Activated naive CD8-positive, alpha-beta T cell treated with anti-CD3 and anti-CD28 coated beads, Interleukin-2, amount 50 U/mL, for 16 hours (primary cell): ENCODE data around the gene HOXD8.

Experiments
- DNase-seq: peaks from one replicate; pipeline ENCODE4 v3.0.0-alpha.2; 2020; ENCODE audit warnings: low read depth, low spot score

HOXD8 gene

DNA sequence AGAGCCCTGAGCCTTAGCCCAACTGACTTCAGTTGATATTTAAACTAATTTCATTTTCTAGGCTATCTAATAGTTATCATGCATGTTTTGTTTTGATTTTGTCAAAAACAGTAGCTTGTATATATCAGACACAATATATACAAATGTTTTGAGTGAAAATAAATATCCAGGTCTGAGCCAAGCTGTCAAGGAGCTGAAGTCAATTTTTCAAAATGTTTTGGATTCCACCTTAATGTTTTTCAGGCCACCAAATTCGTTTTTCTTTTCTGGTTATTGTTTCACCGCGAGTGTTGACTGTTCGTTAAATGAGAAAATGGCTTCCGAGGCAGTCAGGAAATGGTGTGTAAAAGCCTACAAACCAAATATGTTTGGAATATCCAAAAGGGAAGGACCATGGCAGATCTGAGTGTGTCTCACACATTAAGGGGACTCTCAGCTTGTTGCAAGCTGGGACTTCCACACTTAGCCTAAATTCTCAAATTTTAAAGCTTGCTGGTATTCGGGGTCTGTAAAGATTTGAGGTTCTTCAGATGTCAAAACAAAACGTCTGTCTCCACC, 27.1 kb upstream of the HOXD8 start:
- DNase-seq: no peak

DNA sequence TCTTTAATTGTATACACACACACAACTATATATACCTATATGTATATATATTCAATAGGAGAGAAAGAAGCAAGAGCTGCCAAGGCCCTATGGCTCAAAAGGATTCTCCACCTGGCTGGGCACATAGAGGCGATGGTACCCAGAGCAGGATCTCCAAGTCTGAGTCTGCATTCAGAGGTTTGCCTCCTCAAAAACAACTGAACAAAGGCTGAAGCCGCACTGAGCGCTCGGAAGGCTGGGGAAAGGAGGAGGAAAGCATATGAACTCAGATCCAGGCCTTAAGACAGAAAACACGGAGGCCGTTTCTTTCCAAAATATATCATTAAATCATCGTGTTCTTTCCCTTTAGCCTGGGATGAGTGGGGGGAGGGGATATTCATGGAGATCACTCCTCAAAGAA, 26.3 kb upstream of the HOXD8 start:
- no peak for DNase-seq

DNA sequence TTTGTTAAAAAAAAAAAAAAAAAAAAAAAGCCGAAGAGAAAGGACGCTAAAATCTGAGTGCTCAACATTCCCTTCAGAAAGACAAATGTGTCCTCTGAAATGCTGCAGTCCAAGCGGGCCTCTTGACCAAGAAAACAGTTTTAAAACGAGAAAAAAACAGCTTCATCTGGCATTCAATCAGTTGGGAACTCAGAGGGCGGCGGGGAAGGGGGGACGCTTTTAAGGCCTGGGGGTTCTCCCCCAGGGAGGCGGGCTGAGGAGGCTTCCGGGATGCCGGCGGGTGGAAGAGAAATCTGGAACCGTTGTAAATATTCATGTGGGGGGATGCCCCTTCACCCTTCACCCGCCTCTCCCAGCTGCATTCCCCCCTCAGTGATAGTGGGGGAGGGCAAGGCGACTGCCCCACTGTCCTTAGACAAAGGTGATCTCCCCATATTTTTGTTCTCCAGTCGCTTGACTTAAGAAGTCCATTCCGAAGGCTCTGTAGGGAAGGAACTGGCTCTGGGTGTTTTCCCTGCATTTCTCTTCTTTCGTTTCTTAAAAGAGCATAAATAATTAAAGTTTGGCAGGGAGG, 25.7 kb upstream of the HOXD8 start:
- no peak for DNase-seq

DNA sequence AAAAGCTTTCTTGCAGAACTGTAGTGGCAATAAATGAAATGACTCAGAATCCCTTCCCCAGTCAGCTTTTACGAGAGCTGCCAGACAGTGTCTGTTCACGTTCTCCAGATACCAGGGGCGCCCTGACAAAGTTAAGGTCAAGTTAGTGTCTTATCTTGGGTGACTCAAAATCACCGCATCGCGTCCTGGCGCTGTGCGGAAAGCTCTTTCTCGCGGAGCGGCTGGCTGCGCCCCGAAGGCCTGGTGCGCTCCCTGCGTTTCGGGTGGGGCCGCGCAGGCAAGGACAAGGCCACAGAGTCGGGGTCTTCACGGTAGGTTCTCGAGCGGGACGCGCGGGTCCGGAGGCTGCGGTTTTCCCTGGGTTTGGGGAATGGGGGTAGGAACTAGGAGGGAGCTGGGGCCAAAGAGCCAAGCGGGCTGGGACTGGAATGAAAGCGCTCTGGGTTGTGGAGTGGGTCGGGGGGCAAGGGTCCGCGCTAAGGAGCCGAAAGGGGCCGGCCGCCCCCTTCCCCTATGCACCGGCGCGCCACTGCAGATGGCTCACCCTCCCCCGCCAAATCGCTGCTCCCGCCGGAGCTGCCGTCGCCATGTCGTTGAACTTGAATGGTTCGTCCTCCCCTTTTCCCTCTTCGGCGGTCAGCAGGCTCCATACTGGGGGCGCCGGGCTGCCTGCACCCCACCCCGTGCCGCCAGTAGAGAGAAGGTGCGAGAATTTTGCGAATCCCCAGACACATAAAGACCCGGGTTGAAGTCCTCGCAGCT, 25.0 kb upstream of the HOXD8 start:
- no peak for DNase-seq

DNA sequence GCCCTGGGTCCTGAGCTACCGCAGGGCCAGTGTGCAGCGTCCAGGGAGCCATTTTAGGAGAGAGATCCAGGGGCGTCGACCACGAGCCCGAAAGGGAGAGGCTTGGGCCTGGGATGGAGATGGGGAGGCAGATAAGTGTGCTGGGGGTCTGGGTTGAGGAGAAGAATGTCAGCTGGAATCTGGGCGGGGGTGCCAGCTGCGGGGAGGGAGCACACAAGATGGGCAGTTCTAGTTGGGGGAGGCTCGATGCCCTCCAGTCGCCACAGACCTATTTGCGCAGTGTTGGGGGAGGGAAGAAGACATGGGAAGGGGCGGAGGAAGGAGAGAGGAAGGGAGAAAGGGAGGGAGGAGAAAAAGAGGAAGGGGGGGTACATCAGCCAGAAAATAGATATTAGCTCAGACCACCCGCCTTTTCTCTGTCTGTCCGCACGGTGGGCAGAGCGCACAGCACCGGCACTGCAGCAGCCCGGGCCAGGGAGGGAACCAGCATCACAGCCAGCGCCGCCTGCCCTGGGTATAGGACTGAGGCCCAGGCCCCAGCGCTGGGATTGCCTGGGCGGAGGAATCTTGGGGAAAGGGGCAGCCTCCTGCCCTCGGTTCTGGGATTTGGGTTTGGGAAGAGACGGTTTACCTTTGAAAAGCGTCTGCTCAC, 24.3 kb upstream of the HOXD8 start:
- DNase-seq: no peak

DNA sequence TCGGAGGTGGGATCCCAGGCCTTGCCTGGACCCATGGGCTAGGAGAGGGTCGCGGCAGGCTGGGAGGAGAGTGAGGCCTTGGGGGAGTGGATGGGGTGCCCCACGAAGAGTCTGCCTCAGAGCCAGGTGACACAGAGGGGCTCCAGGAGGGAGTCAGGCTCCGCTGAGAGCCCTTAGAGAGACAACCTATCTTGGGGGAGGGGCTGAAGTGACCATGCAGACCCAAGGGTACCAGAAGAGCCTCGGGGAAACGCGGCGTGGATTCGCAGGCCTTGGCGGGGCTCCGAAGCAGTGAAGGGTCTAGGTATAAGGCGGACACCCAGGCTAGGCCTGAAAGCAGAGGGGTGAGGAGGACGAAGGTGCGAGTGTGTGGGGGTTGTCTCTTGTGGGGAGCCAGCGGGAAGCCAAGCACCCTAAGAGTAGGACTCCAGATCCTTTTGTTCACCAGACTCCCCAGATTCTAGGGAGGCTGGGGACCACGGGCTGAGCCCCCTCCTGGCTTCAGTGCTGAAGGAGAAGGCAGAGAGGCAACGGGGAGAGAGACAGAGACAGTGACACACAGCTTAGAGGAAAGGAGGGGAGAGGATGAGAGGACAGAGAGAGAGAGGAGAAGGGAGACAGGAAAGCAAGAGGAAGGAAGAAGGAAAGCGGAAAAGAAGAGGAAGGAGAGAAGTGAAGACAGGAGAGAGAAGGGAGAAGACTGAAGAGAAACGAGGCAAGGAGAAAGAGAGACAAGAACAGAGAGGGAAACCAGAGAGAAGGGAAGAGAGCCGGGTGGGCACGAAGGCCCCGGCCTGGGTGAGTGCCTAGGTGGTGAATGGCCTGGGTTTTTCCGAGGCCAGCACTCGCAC, 23.6 kb upstream of the HOXD8 start:
- no peak for DNase-seq

DNA sequence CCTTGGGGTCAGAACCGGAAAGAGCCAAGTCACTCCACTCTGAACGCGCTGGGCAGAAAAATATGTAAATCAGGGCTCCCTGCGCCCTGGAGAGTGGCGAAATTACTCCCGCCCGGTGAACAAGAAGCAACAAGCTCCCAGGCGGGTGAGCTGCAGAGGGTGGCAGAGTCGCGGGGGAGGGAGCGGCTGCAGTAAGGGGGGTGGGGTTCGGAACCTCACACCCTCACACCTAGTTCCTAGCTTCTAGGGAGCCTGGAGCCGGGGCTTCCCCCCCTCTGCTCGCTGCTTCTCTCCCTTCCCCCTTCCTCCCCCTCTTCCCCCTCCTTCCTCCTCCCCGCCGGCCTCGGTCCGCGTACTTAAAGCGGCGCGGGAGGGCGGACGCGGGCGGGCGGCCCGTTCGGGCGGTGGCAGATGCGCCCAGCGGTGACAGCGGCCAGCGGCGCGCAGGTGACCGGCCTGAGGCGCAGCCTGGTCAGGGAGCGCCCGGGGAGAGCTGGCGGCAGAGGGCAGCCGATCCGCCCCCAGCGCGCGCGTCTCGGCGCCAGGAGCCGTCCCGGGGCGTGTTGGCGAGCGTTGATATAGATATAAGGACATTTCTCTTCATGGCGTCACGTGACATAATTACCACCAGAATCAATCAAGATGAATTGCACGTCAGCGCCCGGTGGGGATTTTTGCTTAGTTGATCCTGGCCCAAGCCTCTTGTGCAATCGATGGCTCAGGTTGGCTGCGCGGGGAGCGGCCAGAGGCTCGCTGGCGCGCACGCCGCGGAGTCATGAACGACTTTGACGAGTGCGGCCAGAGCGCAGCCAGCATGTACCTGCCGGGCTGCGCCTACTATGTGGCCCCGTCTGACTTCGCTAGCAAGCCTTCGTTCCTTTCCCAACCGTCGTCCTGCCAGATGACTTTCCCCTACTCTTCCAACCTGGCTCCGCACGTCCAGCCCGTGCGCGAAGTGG, 22.6 kb upstream of the HOXD8 start, which contains the start of gene HOXD11:
HOXD11 (plus strand) TSS at position 700 of the 959 bp plus-strand sequence; CDS start at position 776, 76 bp downstream.
- DNase-seq: no peak

DNA sequence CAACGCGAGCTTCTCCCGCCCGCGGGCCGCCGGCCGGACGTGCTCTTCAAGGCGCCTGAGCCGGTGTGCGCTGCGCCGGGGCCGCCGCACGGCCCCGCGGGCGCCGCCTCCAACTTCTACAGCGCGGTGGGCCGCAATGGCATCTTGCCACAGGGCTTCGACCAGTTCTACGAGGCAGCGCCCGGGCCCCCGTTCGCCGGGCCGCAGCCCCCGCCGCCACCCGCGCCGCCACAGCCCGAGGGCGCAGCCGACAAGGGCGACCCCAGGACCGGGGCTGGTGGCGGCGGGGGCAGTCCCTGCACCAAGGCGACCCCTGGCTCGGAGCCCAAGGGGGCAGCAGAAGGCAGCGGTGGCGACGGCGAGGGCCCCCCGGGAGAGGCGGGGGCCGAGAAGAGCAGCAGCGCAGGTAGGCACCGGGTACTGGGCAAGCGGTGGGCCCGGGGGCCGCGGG, 21.7 kb upstream of the HOXD8 start:
- no peak for DNase-seq

DNA sequence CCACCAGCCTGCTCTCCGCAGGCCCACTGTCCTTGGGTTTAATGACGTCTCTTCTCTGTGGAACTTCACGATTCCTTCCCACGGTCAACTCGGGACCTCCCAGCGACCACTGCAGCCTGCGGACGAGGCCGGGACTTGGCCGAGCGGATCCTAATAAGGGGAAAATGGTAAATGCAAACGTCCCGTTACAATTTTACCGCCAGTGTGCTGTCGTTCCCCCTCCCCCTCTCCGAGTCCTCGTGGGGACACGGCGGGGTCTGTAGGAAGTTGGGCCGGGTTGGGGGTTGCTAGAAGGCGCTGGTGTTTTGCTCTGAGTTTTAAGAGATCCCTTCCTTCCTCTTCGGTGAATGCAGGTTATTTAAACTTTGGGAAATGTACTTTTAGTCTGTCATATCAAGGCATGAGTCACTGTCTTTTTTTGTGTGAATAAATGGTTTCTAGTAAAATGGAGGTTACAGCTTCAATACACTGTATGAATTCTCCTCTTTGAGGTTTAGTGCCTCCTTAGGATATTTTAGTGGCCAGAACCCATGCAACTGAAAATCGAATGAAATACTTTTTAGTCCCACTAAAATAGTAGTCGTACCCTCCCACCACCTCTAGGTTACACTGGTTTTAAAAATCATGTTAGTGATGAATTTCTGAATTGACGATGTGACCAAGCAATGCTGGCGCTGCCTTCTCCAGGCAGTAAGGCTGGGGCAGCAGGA, 20.2 kb upstream of the HOXD8 start:
- DNase-seq: no peak

DNA sequence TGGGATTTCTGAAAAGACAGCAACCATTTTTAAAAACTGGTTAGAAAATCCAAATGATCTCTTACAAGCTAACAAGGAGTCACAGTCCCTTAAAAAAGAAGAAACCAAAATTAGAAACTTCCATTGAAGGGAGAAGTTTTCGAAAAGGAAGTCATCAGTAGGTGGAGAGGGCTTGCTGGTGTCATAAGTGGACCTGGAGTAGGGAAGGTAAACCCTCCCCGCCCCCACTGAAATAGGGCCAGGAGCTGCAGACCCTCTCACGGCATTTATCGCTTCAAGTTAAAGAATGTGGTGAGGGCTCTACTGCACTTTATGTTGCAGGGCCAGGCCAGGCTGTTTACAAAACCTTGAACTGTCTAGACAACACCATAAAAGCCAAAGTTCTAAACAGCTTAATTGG, 19.6 kb upstream of the HOXD8 start:
- no peak for DNase-seq

DNA sequence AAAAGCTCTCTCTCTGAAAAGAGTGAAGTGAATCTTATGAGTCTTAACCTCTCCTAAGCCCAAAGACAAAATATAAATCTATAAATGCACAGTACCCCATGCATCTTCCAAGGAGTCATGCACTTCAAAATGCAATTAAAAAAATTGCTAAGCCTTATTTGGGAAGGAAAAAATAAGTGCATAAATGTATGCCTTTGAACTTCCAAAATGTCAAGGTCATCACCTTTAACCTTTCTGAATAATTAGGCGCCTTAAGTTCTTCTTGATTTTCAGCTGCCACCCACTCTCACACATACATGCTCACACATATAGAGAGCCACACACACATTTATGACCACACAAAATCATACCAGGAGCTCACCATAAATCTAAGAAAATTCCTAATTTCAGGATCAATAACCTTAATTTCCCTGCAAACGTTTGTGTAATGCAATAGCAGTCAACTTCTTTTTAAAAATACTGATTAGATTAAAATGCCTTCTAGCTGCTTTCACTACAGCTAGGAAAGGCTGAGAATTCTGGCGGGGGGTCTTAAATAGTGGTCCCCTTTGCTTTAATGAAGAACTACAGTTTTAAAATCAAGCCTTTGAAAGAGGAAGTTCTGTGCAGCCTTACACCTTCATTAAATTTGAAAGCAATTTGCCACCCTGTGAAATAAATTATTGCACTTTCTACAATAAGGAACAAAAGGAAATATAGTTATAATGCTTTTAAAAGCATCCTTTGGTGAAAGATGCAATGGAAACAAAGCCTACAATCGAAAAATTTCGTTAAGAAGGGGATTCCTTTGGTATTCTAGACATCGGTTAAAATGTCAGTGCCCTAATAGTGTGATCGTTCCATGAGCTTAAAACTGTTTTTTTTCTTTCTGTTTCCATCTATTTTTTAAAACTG, 18.8 kb upstream of the HOXD8 start:
- no peak for DNase-seq

DNA sequence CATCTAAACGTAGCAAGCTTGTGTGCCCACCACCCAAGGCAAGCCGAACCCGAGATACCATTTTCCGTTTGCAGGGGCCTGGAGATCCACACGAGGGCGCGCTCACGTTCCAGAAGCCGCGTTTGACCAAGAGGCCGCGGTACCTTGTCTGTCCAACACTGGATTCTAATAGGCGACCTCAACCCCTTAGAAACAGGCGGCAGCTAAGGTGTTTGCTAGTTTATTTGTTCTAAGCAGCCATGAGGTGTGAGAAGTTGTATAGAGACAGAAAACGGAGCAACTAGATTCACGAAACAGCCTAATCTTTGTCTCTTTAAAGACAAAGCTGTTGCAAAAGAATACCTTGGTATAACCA, 18.2 kb upstream of the HOXD8 start:
- DNase-seq: no peak

DNA sequence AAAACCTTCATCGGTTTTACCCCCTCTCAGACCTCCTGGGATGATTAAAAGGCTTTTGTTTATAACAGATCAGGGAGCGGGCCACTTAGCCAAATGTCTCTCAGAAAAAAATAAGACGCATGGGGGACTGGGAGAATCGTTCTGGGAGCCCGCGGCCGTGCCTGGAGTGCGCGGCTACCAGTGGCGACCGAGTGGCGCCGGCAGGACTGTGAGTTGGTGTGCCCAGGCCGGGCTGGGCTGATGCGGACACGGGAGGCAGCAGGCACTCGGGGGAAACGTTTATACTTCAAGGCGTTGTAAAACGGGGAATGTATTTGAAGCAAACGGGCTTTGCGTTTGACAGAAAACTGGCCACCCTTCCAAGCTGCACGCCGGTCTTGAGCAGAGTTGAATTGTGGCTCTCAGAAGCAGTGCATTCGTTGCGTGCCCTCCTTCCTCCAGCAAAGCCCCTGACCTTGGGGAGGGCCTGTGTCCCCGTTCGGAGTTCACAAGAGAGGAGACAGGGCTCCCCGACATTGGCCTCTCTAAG, 17.6 kb upstream of the HOXD8 start:
- no peak for DNase-seq

DNA sequence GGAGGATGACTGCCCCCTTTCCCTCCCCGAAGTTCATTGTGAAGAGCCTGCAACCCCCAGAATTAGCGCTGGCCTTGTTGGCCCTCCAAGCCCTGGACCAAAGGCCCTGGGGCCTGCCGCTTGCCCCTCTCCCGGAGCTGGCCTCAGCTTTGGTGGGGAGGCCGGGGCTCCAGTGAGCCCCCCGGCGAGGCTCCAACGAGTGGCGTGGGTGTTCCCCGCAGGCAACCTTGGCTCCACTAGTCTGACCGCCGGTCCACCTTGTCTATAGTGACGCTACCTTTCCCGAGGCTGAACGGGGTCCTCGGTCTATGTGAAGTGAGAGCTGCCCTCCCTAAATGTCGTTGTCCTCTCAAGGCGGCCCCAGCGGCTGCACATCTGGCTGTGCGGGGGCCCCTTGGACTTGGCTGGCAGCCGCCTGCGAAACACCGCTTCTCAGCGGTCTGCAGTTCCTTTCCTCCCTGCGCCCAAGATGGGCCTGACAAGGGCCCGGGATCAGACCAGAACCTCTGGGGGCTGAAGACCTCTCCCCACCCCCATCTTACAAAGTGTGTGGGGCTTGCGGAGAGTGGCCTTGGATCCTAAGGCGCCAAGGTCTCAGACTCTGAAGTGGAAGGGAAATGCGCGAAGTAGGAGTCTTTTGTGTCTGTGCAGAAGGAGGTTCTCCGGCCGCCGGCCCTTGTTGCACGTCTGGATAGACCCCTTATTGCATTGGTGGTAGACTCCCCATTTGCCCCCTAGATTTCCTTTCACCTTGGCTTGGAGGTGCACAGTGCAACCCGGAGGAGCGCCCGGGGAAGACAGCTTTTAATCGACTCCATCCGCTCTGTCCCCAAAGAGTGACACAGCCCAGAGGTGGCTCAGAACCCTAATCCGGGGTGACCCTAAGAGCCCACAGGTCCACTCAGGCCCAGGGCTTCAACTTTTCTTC, 16.9 kb upstream of the HOXD8 start:
- DNase-seq: no peak

DNA sequence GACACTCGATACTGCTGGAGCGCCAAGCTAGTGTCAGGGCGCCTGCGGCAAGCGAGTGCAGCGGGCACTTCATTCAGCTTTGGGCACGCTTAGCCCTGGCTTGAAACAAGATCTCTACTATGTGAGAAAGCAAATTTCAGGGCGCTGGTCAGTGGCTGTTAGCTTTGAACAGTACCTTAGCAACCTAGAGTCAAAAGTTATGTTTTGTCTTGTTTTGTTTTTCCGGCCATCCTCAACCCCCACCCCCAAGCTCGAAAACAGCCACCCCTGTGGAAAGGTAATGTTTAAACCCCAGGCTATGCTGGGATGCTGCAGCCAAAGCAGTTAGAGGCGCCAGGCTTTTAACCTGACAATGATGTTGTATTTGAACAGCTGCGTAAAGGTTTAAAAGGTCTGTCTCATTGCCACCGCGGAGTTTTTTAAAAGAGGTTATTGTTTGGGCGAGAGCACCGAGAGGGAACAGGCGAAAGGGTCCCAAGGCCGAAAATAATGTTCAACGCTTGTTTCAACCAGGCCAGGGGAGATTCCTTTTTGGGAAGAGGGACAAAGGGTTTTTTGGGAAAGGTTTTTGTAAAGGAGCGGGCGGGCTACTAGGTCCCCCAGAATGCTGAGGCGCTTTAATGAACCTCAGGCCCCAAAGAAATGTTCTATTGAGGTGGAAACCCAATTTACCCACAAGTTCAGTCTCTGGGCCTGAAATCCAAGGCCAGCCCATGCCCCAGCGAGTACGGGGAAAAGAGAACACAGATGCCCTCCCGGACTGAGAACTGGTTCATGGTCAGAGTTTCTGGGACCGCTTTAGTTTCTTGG, 15.2 kb upstream of the HOXD8 start:
- no peak for DNase-seq

DNA sequence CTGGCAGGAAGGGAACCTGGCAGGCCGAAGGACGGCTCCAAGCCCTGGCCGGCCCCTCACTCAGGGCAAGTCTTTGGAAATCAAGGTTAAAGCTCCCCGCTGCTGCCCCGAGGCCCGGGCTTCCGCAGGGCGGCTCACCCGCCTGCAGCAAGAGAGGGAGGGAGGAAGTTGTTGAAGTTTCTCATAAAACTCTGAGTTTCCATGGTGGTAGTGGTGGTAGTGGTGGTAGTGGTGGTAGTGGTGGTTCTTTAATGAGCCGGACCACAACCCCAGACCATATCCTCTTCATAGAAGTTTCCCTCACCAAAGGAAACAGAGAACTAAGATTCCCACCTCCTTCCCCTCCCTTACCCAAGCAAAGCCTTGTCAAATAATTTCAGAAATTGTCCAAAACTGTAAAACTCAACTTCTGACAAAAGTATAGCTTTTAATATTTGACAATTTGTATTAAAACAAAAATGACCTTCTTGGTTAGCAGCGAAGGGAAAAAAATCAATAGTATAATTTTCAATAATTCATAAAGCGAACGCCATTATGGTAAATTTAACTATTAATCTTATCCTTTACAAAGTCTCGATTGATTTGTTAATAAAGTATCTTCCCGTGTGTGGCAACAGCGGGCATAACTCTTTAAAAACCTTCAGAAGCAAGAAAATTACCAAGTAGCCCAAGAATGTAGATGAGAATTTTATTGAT, 14.4 kb upstream of the HOXD8 start:
- no peak for DNase-seq
